IPS-18a (cell line): Measurements from ENCODE around the gene CAPN3.
"Not testable (repeated sequence)": the region's sequence is repeated elsewhere in the genome, so short reads cannot be mapped to it uniquely, and the experiment has no call there.

ENCODE experiments used
- H3K27ac ChIP-seq: one replicate; pipeline ENCODE4 v1.5.1; 2013; ENCODE audit warnings: low read length
- H3K27me3 ChIP-seq: one replicate; pipeline ENCODE4 v1.6.1; 2013; ENCODE audit warnings: mild to moderate bottlenecking, low read length; ENCODE audit not compliant: control insufficient read depth, insufficient read depth
- H3K36me3 ChIP-seq: one replicate; pipeline ENCODE4 v1.6.1; 2013; ENCODE audit warnings: low read depth, low read length; ENCODE audit not compliant: control insufficient read depth
- H3K4me1 ChIP-seq: one replicate; pipeline ENCODE4 v1.6.1; 2013; ENCODE audit warnings: low read depth, low read length; ENCODE audit not compliant: control insufficient read depth
- H3K4me3 ChIP-seq: one replicate; pipeline ENCODE4 v1.5.1; 2013; ENCODE audit warnings: low read length
- H3K9ac ChIP-seq: one replicate; pipeline ENCODE4 v1.6.1; 2013; ENCODE audit warnings: mild to moderate bottlenecking, low read length, moderate library complexity
- H3K9me3 ChIP-seq: one replicate; pipeline ENCODE4 v1.6.1; 2013; ENCODE audit warnings: low read depth, low read length; ENCODE audit not compliant: control insufficient read depth

The CAPN3 gene

GRCh38 chr15:42359249-42359648 lies at the start of gene CAPN3:
Gene CAPN3 (plus strand): TSS chr15:42359501. CDS start chr15:42359806, 305 bp downstream.
- Histone ChIP-seq H3K9me3 (no peaks in the 10 kb centered on the region), H3K27me3 (peaks cover 21% of the 10 kb centered on the region), H3K27ac (no peak within 1 kb of the TSS), H3K9ac (no peak within 1 kb of the TSS), H3K36me3 (no peaks in the 10 kb centered on the region), H3K4me3 (no peak within 1 kb of the TSS), H3K4me1 (peaks cover 11% of the 10 kb centered on the region)

GRCh38 chr15:42313463-42313862 lies 45.8 kb upstream of the CAPN3 start:
- Histone ChIP-seq H3K4me3 (no peak overlapping the region), H3K27ac (no peak overlapping the region), H3K4me1 (no peaks in the 10 kb centered on the region)

GRCh38 chr15:42314818-42315217 lies 44.5 kb upstream of the CAPN3 start:
- H3K4me3 ChIP-seq, result no peak overlapping the region
- no peaks in the 10 kb centered on the region for H3K36me3 ChIP-seq
- H3K9me3 ChIP-seq, result no peaks in the 10 kb centered on the region
- H3K27me3 ChIP-seq, result no peaks in the 10 kb centered on the region
- H3K9ac ChIP-seq, result no peak overlapping the region
- no peaks in the 10 kb centered on the region for H3K4me1 ChIP-seq
- no peak overlapping the region for H3K27ac ChIP-seq

More at GRCh38 chr15:42313463-42313862, 45.8 kb upstream of the CAPN3 start:
- no peaks in the 10 kb centered on the region for H3K36me3 ChIP-seq
- H3K9ac ChIP-seq, result no peak overlapping the region
- no peaks in the 10 kb centered on the region for H3K27me3 ChIP-seq
- H3K9me3 ChIP-seq, result no peaks in the 10 kb centered on the region

- no peak overlapping the region for H3K4me3 ChIP-seq
- H3K9ac ChIP-seq, result no peak overlapping the region
- no peaks in the 10 kb centered on the region for H3K36me3 ChIP-seq
- no peaks in the 10 kb centered on the region for H3K27me3 ChIP-seq
- H3K27ac ChIP-seq, result no peak overlapping the region
- no peaks in the 10 kb centered on the region for H3K9me3 ChIP-seq
- H3K4me1 ChIP-seq, result no peaks in the 10 kb centered on the region
Observed at GRCh38 chr15:42315521-42315920, 43.8 kb upstream of the CAPN3 start.

- H3K9me3 ChIP-seq, H3K27ac ChIP-seq, H3K9ac ChIP-seq, H3K4me1 ChIP-seq, H3K4me3 ChIP-seq, H3K36me3 ChIP-seq, H3K27me3 ChIP-seq: not testable (repeated sequence)
Observed at GRCh38 chr15:42316282-42316805, 43.0 kb upstream of the CAPN3 start.

GRCh38 chr15:42319206-42319605 lies 40.1 kb upstream of the CAPN3 start:
- Histone ChIP-seq H3K36me3 (no peaks in the 10 kb centered on the region), H3K9me3 (no peaks in the 10 kb centered on the region), H3K27me3 (no peaks in the 10 kb centered on the region), H3K4me1 (no peaks in the 10 kb centered on the region), H3K9ac (no peak overlapping the region), H3K27ac (no peak overlapping the region), H3K4me3 (no peak overlapping the region)

GRCh38 chr15:42324308-42324707 lies 35.0 kb upstream of the CAPN3 start:
- H3K4me3 ChIP-seq, result no peak overlapping the region
- no peaks in the 10 kb centered on the region for H3K36me3 ChIP-seq
- no peaks in the 10 kb centered on the region for H3K4me1 ChIP-seq
- no peak overlapping the region for H3K27ac ChIP-seq
- H3K9ac ChIP-seq, result no peak overlapping the region
- no peaks in the 10 kb centered on the region for H3K27me3 ChIP-seq
- no peaks in the 10 kb centered on the region for H3K9me3 ChIP-seq

GRCh38 chr15:42329161-42329560 lies 30.1 kb upstream of the CAPN3 start:
- H3K27ac ChIP-seq, result no peak overlapping the region
- H3K4me3 ChIP-seq, result no peak overlapping the region
- no peak overlapping the region for H3K9ac ChIP-seq
- no peaks in the 10 kb centered on the region for H3K36me3 ChIP-seq
- H3K27me3 ChIP-seq, result no peaks in the 10 kb centered on the region
- no peaks in the 10 kb centered on the region for H3K4me1 ChIP-seq
- no peaks in the 10 kb centered on the region for H3K9me3 ChIP-seq

GRCh38 chr15:42329992-42330391 lies 29.3 kb upstream of the CAPN3 start:
- no peaks in the 10 kb centered on the region for H3K27me3 ChIP-seq
- H3K27ac ChIP-seq, result no peak overlapping the region
- H3K36me3 ChIP-seq, result no peaks in the 10 kb centered on the region
- no peak overlapping the region for H3K4me3 ChIP-seq
- H3K9ac ChIP-seq, result no peak overlapping the region
- H3K9me3 ChIP-seq, result no peaks in the 10 kb centered on the region
- H3K4me1 ChIP-seq, result no peaks in the 10 kb centered on the region

GRCh38 chr15:42331235-42331634 lies 28.1 kb upstream of the CAPN3 start:
- no peak overlapping the region for H3K9ac ChIP-seq
- no peaks in the 10 kb centered on the region for H3K36me3 ChIP-seq
- H3K9me3 ChIP-seq, result no peaks in the 10 kb centered on the region
- H3K27me3 ChIP-seq, result no peaks in the 10 kb centered on the region
- no peak overlapping the region for H3K27ac ChIP-seq
- H3K4me1 ChIP-seq, result no peaks in the 10 kb centered on the region
- no peak overlapping the region for H3K4me3 ChIP-seq

- no peaks in the 10 kb centered on the region for H3K27me3 ChIP-seq
- H3K36me3 ChIP-seq, result no peaks in the 10 kb centered on the region
- H3K9ac ChIP-seq, result no peak overlapping the region
- H3K4me1 ChIP-seq, result no peaks in the 10 kb centered on the region
- no peak overlapping the region for H3K4me3 ChIP-seq
- H3K9me3 ChIP-seq, result no peaks in the 10 kb centered on the region
- no peak overlapping the region for H3K27ac ChIP-seq
Observed at GRCh38 chr15:42332331-42332730, 27.0 kb upstream of the CAPN3 start.

GRCh38 chr15:42335074-42335473 lies 24.2 kb upstream of the CAPN3 start:
- Histone ChIP-seq H3K9me3 (no peaks in the 10 kb centered on the region), H3K36me3 (no peaks in the 10 kb centered on the region)

More at GRCh38 chr15:42335074-42335473, 24.2 kb upstream of the CAPN3 start:
- Histone ChIP-seq H3K27me3 (no peaks in the 10 kb centered on the region), H3K4me3 (no peak overlapping the region), H3K9ac (no peak overlapping the region), H3K4me1 (no peaks in the 10 kb centered on the region), H3K27ac (no peak overlapping the region)
